HG03060 (cell line): ENCODE measurements around the gene CORO1C.
"Not testable (repeated sequence)": the region's sequence is repeated elsewhere in the genome, so short reads cannot be mapped to it uniquely, and the experiment has no call there.

Experiments
- ATAC-seq: cut with Tn5 transposase; IDR thresholded peaks from one replicate; pipeline ENCODE4 v1.9.1; 2021; ENCODE audit warnings: low read depth, moderate number of reproducible peaks; ENCODE audit not compliant: unreplicated experiment

Gene CORO1C

GRCh38 chr12:108638141-108638827 is 93.0 kb downstream of the CORO1C start:
- ATAC-seq = no peak

GRCh38 chr12:108637222-108637971 is 93.9 kb downstream of the CORO1C start:
- ATAC-seq = no peak

DNA sequence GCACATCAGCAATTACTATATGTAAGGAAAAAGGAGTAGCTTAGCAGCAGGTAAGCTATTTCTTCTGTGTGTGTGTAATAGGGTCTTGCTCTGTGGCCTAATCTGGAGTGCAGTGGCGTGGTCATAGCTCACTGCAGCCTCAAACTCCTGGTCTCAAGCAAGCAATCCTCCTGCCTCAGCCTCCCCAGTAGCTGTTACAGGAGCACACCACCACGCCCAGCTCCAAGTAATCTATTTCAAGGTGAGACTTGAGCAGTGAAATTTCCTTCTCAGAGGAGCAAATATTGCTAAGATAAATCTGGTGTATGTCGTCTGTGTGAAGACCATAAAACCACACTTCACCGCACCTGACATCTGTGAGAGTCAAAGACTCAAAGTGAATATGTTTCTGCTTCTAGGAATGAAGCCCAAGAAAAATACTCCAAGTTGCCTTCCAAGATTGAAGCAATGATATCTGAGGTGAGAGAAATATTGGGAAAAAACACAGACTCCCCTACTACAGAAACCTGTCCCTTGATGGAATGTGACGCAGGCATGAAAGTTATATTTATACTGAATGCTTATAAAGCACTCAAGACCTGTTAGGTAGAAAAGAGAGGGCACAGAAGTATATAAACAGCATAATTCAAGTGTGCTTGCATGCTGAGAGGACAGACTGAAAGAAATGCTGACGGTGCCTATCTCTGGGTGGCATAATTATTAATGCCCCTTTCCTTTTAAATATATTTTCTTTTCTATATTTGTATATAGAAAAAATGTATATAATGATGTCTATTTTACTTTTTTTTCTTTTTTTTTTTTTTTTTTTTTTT is 95.1 kb downstream of the CORO1C start:
- ATAC-seq = no peak

DNA sequence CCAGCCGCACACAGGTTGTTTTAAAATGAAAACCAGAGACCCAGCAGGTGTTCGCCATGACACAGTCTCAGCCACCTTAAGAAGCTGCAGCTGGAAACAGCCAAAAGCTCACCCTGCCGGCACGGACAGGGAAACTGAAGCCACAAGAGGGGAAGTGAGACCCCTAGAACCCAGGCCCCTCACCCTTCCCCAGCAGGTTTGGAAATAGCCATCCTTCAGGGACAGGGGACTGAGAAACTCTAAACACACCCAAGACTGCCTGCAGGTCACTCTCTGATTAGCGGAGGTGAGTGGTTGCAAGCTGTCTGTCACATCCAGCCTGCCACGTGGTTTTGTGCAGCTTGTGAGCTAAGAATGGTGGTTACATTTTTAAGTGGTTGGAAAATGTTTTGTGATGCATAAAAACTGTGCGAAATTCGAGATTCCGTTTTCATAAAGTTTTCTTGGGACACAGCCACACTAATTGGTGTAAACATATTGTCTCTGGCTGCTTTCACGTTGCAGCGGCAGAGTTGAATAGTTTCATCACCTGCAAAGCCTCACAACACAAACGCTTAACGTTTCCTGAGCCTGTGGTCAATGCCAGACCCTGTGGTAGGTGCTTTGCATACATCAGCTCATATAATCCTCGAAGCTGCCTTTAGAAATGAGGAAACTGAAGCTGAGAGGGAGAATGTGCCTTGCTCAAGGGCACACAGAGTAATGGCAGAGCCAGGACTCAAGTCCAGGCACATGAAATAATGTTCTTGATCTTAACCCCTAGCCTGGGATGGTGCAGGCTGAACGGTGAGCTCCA is 95.9 kb downstream of the CORO1C start:
- peak; percentile 36 for ATAC-seq

GRCh38 chr12:108634341-108634751 is 97.0 kb downstream of the CORO1C start:
- ATAC-seq = no peak

- ATAC-seq = peak; percentile 59
Measured at GRCh38 chr12:108633534-108634248, 97.6 kb downstream of the CORO1C start, which contains the start of gene SELPLG. SELPLG (minus strand) TSS chr12:108633894; CDS start chr12:108624307, 9,587 bp downstream.

- no peak for ATAC-seq
Measured at GRCh38 chr12:108633081-108633533, 98.2 kb downstream of the CORO1C start.

DNA sequence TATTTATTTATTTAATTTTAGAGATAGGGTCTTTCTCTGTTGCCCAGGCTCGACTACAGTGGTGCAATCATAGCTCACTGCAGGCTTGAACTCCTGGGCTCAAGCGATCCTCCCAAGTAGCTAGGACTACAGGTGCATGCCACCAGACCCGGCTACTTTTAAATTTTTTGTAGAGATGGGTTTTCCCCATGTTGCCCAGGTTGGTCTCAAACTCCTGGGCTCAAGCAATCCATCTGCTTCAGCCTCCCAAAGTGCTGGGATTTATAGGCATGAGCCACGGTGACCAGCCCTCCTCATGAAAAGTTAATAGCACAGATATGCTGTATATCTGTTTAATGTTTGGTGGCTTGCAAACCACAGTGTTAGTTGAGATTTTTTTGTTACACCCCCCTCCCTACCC is 100.1 kb downstream of the CORO1C start:
- not testable (repeated sequence) for ATAC-seq

DNA sequence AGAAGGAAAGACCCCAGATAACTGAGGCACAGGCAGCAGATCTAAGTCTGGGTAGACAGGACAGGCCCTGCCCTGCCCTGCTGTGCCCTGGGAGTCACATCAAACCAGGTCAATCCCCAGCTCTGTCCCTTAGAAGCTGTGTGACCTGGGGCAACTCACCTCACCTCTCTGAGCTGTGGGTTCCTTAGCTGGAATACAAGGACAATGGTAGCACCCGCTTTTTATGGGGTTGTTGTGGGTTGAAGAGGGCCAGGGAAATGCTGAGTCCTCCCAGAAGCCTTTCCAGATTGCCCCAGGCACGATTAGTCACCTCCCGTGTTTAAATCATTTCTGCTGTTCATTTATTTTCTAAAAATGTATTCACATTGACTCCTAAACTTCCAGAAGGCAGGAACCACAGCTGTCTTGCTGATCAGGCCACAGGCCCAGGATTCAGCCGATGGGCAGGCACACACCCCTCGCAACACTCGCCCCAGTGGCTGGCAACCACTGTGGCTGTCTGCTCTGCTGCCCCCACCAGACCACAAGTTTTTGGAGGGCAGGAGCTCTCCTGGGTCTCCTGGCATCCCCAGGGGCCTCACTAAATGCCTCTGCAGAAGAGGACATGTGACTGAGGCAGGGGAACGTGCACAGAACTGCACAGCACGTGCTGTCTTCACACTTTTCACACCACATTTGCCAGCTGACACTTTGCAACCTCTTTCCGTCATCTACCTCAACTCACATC is 100.7 kb downstream of the CORO1C start:
- no peak for ATAC-seq

DNA sequence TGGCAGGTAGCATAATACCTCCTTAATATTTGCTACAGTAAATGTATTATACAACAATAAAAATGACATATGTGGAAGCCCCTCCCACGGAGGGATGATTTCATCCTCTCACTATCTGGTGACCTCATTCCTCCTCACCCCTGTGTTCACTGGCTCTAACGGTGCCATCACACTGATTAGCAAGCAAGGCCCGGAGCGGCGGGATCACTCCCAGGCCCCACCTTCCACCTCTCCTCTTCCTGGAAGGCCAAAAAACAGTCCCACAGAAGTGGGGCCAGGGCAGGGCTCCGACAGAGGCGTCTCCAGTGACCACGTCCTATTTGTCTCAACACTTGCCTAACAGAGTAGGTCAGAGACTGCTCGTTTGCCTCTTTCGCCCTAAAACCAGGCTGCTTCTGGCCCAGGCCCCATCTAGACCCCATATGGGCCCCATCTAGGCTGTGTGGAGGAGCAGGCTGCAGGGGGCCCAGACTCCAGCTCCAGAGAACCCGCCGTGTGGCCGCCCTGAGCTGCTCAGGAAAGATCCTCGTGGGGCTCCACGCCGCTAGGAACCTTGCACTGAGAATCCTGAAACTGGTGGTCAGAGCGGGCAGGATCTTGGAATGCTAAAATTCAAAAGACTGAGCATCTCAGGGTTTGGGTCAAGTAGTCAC is 101.4 kb downstream of the CORO1C start:
- no peak for ATAC-seq

DNA sequence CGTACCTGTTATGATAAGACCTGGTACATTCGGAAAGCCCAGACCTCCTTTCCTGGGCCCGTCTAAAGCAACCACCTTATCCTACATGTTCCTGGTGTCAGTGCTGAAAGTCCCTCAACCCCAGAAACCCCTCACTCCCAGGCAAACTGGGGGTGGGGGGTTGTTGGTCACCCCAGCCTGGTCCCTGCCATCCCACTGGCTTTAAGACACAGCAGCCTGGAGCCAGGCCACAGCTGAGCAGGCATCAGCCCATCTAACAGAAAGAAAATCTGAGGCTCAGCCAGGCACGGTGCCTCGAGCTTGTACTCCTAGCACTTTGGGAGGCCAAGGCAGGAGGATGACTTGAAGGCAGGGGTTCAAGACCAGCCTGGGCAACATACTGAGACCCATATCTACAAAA is 102.2 kb downstream of the CORO1C start:
- ATAC-seq = no peak

- no peak for ATAC-seq
Measured at GRCh38 chr12:108627134-108627920, 104.0 kb downstream of the CORO1C start.

DNA sequence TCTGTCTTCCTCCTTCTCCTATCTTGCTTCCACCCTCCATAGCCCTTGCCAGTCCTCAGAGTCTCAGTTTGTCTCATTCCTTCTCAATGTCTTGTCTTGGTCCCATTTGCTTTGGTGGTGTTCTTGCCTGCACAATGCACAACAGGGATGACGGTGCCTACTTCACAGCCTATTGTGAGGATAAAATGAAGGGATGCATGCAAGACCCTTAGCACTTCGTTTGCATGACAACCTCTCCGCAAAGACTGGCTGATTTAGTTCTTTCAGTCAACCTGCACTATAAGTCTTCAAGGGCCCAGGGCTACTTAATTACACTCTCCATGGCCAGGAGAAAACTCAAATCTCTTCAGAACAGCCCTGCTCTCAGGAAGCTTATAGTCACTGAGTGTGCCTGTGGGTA is 106.1 kb downstream of the CORO1C start:
- no peak for ATAC-seq

DNA sequence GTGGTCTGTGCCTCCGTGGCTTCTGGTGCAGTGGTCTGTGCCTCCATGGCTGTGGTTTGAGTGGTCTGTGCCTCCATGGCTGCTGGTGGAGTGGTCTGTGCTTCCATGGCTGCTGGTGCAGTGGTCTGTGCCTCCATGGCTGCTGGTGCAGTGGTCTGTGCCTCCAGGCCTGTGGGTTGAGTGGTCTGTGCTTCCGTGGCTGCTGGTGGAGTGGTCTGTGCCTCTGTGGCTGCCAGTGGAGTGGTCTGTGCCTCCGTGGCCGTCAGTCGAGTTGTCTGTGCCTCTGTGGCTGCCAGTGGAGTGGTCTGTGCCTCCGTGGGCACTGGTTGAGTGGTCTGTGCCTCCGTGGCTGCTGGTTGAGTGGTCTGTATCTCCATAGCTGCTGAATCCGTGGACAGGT is 107.7 kb downstream of the CORO1C start:
- ATAC-seq = no peak

- no peak for ATAC-seq
Measured at GRCh38 chr12:108622921-108623514, 108.3 kb downstream of the CORO1C start.

DNA sequence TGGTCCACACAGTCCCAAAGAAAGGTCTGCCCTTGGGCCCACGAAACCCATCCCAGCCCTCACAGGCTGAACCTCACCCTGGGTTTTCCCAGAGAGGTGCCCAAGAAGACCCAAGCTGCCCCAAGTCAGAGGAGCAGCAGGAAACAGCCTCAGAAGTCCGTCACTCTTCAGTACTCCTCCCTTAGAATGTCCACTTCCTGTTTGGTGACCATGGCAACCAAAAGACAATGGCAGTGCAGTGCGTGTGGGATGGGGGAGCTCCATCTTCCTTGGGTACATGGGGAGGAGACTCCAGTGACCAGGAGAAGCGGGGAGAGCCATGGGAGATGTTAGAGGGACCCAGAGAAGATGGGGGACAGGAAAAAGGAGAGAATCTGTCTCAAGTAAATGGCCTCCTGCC is 108.9 kb downstream of the CORO1C start:
- ATAC-seq = no peak

DNA sequence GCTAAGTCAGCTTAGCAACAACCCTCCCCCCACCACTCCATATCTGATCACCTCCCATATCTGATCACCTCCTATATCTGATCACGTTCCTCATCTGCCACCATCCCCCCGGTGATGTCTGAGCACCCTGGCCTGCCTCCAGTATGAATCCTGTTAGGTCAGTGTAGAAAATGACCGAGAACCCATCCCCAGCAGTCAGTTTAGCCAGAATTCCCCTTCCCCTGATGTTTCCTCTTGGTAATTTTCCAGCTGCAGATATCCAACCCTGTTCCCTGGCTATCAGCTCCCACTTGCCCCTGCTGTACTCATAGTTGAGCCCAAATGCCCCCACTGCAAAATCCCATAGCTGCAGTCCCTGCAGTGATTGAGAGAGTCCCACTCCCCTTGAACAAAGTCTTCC is 110.2 kb downstream of the CORO1C start:
- no peak for ATAC-seq
